Measurements from ENCODE around the gene HABP2. TPM values are rescaled to one million over a fixed set of nuclear protein-coding genes. Genes with fewer than 3 reads are reported as not detected.

HABP2 gene
- total RNA-seq, 1 donor from 2014 or later, result 3.6 TPM

GRCh38 chr10:113617086-113617485, 64.2 kb downstream of the HABP2 start:
- H3K4me3 ChIP-seq, result no peak overlapping the region
- H3K36me3 ChIP-seq, result no peaks in the 10 kb centered on the region
- ATAC-seq (no peak), DNase-seq (no peak)
- intact Hi-C loops (cut with DNase I), result no loop called here
- H3K9me3 ChIP-seq, result no peaks in the 10 kb centered on the region
- H3K27me3 ChIP-seq, result peaks cover 36% of the 10 kb centered on the region
- H3K4me1 ChIP-seq, result no peaks in the 10 kb centered on the region
- H3K27ac ChIP-seq, result no peak overlapping the region
- no peak for TF ChIP-seq CTCF (IDR thresholded peaks at IDR 0.05)

GRCh38 chr10:113618338-113618737, 65.5 kb downstream of the HABP2 start:
- no peak for ATAC-seq
- no peak for DNase-seq
- H3K4me1 ChIP-seq, result no peaks in the 10 kb centered on the region
- no peak overlapping the region for H3K27ac ChIP-seq
- TF ChIP-seq CTCF (IDR thresholded peaks at IDR 0.05), result no peak
- no peaks in the 10 kb centered on the region for H3K36me3 ChIP-seq
- intact Hi-C loops (cut with DNase I), result no loop called here
- peaks cover 36% of the 10 kb centered on the region for H3K27me3 ChIP-seq
- no peaks in the 10 kb centered on the region for H3K9me3 ChIP-seq
- H3K4me3 ChIP-seq, result no peak overlapping the region

GRCh38 chr10:113619401-113619800, 66.5 kb downstream of the HABP2 start:
- Histone ChIP-seq H3K36me3 (no peaks in the 10 kb centered on the region), H3K4me1 (no peaks in the 10 kb centered on the region), H3K27me3 (peaks cover 35% of the 10 kb centered on the region), H3K9me3 (no peaks in the 10 kb centered on the region), H3K27ac (no peak overlapping the region), H3K4me3 (no peak overlapping the region)
- ATAC-seq, result no peak
- TF ChIP-seq CTCF (IDR thresholded peaks at IDR 0.05), result no peak
- intact Hi-C loops (cut with DNase I), result no loop called here
- no peak for DNase-seq

GRCh38 chr10:113620511-113620910, 67.7 kb downstream of the HABP2 start:
- DNase-seq (no peak), ATAC-seq (no peak)
- H3K36me3 ChIP-seq, result no peaks in the 10 kb centered on the region
- no peak for TF ChIP-seq CTCF (IDR thresholded peaks at IDR 0.05)
- no peak overlapping the region for H3K27ac ChIP-seq
- peaks cover 29% of the 10 kb centered on the region for H3K27me3 ChIP-seq
- no peaks in the 10 kb centered on the region for H3K4me1 ChIP-seq
- H3K4me3 ChIP-seq, result no peak overlapping the region
- no peaks in the 10 kb centered on the region for H3K9me3 ChIP-seq
- intact Hi-C loops (cut with DNase I), result no loop called here

GRCh38 chr10:113620936-113621335, 68.1 kb downstream of the HABP2 start:
- no peaks in the 10 kb centered on the region for H3K9me3 ChIP-seq
- peaks cover 26% of the 10 kb centered on the region for H3K27me3 ChIP-seq
- intact Hi-C loops (cut with DNase I), result no loop called here
- no peak overlapping the region for H3K4me3 ChIP-seq
- no peak for TF ChIP-seq CTCF (IDR thresholded peaks at IDR 0.05)
- ATAC-seq (no peak), DNase-seq (no peak)
- H3K36me3 ChIP-seq, result no peaks in the 10 kb centered on the region
- no peaks in the 10 kb centered on the region for H3K4me1 ChIP-seq
- no peak overlapping the region for H3K27ac ChIP-seq

GRCh38 chr10:113621799-113622198, 68.9 kb downstream of the HABP2 start:
- no peak for TF ChIP-seq CTCF (IDR thresholded peaks at IDR 0.05)
- H3K27me3 ChIP-seq, result peaks cover 19% of the 10 kb centered on the region
- ATAC-seq (no peak), DNase-seq (no peak)
- no peak overlapping the region for H3K4me3 ChIP-seq
- intact Hi-C loops (cut with DNase I), result no loop called here
- H3K9me3 ChIP-seq, result no peaks in the 10 kb centered on the region
- H3K27ac ChIP-seq, result no peak overlapping the region
- no peaks in the 10 kb centered on the region for H3K36me3 ChIP-seq
- no peaks in the 10 kb centered on the region for H3K4me1 ChIP-seq
